ENCODE measurements around the gene VWA5B1.

Gene VWA5B1

GRCh38 chr1:20308569-20308968, 17.9 kb downstream of the VWA5B1 start:
- no peak overlapping the region for H3K27ac ChIP-seq (ENCODE audit: low read length)
- peaks cover 0 to 4% of the 10 kb centered on the region in 2 donors for H3K27me3 ChIP-seq (ENCODE audit: control insufficient read depth in 1 of 2, insufficient read depth in 2 of 2, low read length in 2 of 2)
- no peaks in the 10 kb centered on the region for H3K9me3 ChIP-seq (ENCODE audit: control insufficient read depth in 2 of 2, low read length in 2 of 2)
- no peak overlapping the region for H3K4me3 ChIP-seq (ENCODE audit: low read length in 2 of 2)
- no peaks in the 10 kb centered on the region for H3K36me3 ChIP-seq (ENCODE audit: control insufficient read depth in 2 of 2, insufficient read depth in 2 of 2, low read length in 2 of 2)
- H3K9ac ChIP-seq (ENCODE audit: low read length in 2 of 2): no peak overlapping the region
- H3K4me1 ChIP-seq (ENCODE audit: control insufficient read depth, insufficient read depth, low read length): no peaks in the 10 kb centered on the region

DNA sequence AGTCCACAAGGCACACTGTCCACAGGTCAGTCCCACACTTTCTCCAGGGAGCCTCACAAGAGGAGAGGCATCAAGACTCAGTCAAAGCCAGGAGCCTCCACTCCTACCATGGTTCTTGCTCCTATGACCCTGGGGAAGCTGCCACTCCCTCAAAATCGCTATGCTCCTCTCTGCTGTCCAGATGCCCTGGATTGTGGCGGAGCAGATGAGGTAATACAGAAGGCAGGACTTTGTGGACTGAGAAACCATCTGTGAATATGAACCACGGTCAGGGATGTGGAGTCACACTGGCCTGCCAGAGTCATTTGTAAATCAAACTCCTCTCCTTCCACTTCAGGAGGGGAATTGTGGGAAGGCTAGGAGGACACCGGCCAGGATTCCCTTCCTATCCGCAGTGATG, 20.6 kb downstream of the VWA5B1 start:
- peaks cover 0 to 8% of the 10 kb centered on the region in 2 donors for H3K27me3 ChIP-seq (ENCODE audit: control insufficient read depth in 1 of 2, insufficient read depth in 2 of 2, low read length in 2 of 2)
- no peak overlapping the region for H3K9ac ChIP-seq (ENCODE audit: low read length in 2 of 2)
- no peak overlapping the region for H3K4me3 ChIP-seq (ENCODE audit: low read length in 2 of 2)
- no peaks in the 10 kb centered on the region for H3K4me1 ChIP-seq (ENCODE audit: control insufficient read depth, insufficient read depth, low read length)
- no peaks in the 10 kb centered on the region for H3K9me3 ChIP-seq (ENCODE audit: control insufficient read depth in 2 of 2, low read length in 2 of 2)
- no peaks in the 10 kb centered on the region for H3K36me3 ChIP-seq (ENCODE audit: control insufficient read depth in 2 of 2, insufficient read depth in 2 of 2, low read length in 2 of 2)
- H3K27ac ChIP-seq (ENCODE audit: low read length): no peak overlapping the region

- Histone ChIP-seq H3K9ac (ENCODE audit: low read length in 2 of 2) (no peak overlapping the region), H3K4me3 (ENCODE audit: low read length in 2 of 2) (no peak overlapping the region)
These were observed 21.6 kb downstream of the VWA5B1 start for GRCh38 chr1:20312310-20312709.

GRCh38 chr1:20312818-20313217, 22.1 kb downstream of the VWA5B1 start:
- no peak overlapping the region for H3K9ac ChIP-seq (ENCODE audit: low read length in 2 of 2)
- no peak overlapping the region for H3K4me3 ChIP-seq (ENCODE audit: low read length in 2 of 2)
- no peaks in the 10 kb centered on the region for H3K4me1 ChIP-seq (ENCODE audit: control insufficient read depth, insufficient read depth, low read length)
- H3K27ac ChIP-seq (ENCODE audit: low read length): no peak overlapping the region
- H3K36me3 ChIP-seq (ENCODE audit: control insufficient read depth in 2 of 2, insufficient read depth in 2 of 2, low read length in 2 of 2): no peaks in the 10 kb centered on the region
- peaks cover 0 to 8% of the 10 kb centered on the region in 2 donors for H3K27me3 ChIP-seq (ENCODE audit: control insufficient read depth in 1 of 2, insufficient read depth in 2 of 2, low read length in 2 of 2)
- no peaks in the 10 kb centered on the region for H3K9me3 ChIP-seq (ENCODE audit: control insufficient read depth in 2 of 2, low read length in 2 of 2)

More at GRCh38 chr1:20312310-20312709, 21.6 kb downstream of the VWA5B1 start:
- Histone ChIP-seq H3K27ac (ENCODE audit: low read length) (no peak overlapping the region), H3K36me3 (ENCODE audit: control insufficient read depth in 2 of 2, insufficient read depth in 2 of 2, low read length in 2 of 2) (no peaks in the 10 kb centered on the region), H3K9me3 (ENCODE audit: control insufficient read depth in 2 of 2, low read length in 2 of 2) (no peaks in the 10 kb centered on the region), H3K27me3 (ENCODE audit: control insufficient read depth in 1 of 2, insufficient read depth in 2 of 2, low read length in 2 of 2) (peaks cover 0 to 8% of the 10 kb centered on the region in 2 donors), H3K4me1 (ENCODE audit: control insufficient read depth, insufficient read depth, low read length) (no peaks in the 10 kb centered on the region)

DNA sequence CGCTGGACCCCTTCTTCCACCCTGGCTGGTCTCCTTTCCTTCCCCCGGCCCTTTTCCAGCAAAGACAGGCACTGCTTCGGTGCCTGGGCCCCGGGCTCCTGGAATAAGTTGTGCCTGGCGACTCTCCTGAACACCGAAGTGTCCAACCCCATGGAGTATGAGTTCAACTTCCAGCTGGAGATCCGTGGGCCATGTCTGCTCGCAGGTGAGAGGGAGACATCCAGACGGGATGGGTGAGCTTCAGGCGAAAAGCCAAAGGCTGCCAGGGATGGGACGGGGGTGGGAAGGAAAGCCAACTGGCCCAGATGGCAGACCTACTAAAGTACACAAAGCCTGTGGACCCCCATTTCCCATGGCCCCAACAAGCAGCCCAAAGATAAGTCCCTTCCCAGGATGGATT, 26.8 kb downstream of the VWA5B1 start:
- Histone ChIP-seq H3K9ac (ENCODE audit: low read length in 2 of 2) (no peak overlapping the region), H3K4me3 (ENCODE audit: low read length in 2 of 2) (no peak overlapping the region), H3K36me3 (ENCODE audit: control insufficient read depth in 2 of 2, insufficient read depth in 2 of 2, low read length in 2 of 2) (no peaks in the 10 kb centered on the region), H3K27ac (ENCODE audit: low read length) (no peak overlapping the region), H3K4me1 (ENCODE audit: control insufficient read depth, insufficient read depth, low read length) (peaks cover 3% of the 10 kb centered on the region), H3K27me3 (ENCODE audit: control insufficient read depth in 1 of 2, insufficient read depth in 2 of 2, low read length in 2 of 2) (peaks cover 8 to 25% of the 10 kb centered on the region in 2 donors), H3K9me3 (ENCODE audit: control insufficient read depth in 2 of 2, low read length in 2 of 2) (no peaks in the 10 kb centered on the region)

- H3K27ac ChIP-seq (ENCODE audit: low read length): no peak overlapping the region
- H3K9ac ChIP-seq (ENCODE audit: low read length in 2 of 2): no peak overlapping the region
- peaks cover 8 to 23% of the 10 kb centered on the region in 2 donors for H3K27me3 ChIP-seq (ENCODE audit: control insufficient read depth in 1 of 2, insufficient read depth in 2 of 2, low read length in 2 of 2)
- no peaks in the 10 kb centered on the region for H3K9me3 ChIP-seq (ENCODE audit: control insufficient read depth in 2 of 2, low read length in 2 of 2)
- no peaks in the 10 kb centered on the region for H3K36me3 ChIP-seq (ENCODE audit: control insufficient read depth in 2 of 2, insufficient read depth in 2 of 2, low read length in 2 of 2)
- no peak overlapping the region for H3K4me3 ChIP-seq (ENCODE audit: low read length in 2 of 2)
- H3K4me1 ChIP-seq (ENCODE audit: control insufficient read depth, insufficient read depth, low read length): peaks cover 3% of the 10 kb centered on the region
These were observed 27.8 kb downstream of the VWA5B1 start for GRCh38 chr1:20318521-20318920.

DNA sequence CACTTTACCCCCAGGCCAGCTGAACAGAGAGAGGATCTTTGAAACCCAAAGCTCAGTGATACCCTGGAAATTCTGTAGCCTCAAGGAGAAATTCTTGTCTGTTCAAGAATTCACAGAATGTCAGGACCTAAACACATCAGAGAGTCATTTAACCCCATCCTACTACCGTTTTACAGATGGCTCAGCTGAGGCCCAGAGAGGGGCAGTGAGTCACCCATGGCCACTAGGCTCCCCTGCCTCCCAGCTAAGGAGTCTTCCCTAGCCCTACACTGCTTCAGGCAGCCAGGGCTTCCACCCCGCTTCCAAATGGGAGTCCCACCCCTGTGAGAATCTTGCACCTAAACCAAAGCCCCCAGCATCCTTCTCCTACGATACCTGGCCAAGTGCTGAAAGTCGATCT, 28.3 kb downstream of the VWA5B1 start:
- no peaks in the 10 kb centered on the region for H3K36me3 ChIP-seq (ENCODE audit: control insufficient read depth in 2 of 2, insufficient read depth in 2 of 2, low read length in 2 of 2)
- no peak overlapping the region for H3K27ac ChIP-seq (ENCODE audit: low read length)

GRCh38 chr1:20319456-20320220, 29.0 kb downstream of the VWA5B1 start:
- H3K4me1 ChIP-seq (ENCODE audit: control insufficient read depth, insufficient read depth, low read length): peaks cover 3% of the 10 kb centered on the region
- no peak overlapping the region for H3K27ac ChIP-seq (ENCODE audit: low read length)
- H3K36me3 ChIP-seq (ENCODE audit: control insufficient read depth in 2 of 2, insufficient read depth in 2 of 2, low read length in 2 of 2): no peaks in the 10 kb centered on the region
- no peak overlapping the region for H3K4me3 ChIP-seq (ENCODE audit: low read length in 2 of 2)
- no peaks in the 10 kb centered on the region for H3K9me3 ChIP-seq (ENCODE audit: control insufficient read depth in 2 of 2, low read length in 2 of 2)
- peaks cover 8 to 26% of the 10 kb centered on the region in 2 donors for H3K27me3 ChIP-seq (ENCODE audit: control insufficient read depth in 1 of 2, insufficient read depth in 2 of 2, low read length in 2 of 2)
- H3K9ac ChIP-seq (ENCODE audit: low read length in 2 of 2): no peak overlapping the region

More for the DNA sequence above, 28.3 kb downstream of the VWA5B1 start:
- no peak overlapping the region for H3K4me3 ChIP-seq (ENCODE audit: low read length in 2 of 2)
- H3K9ac ChIP-seq (ENCODE audit: low read length in 2 of 2): no peak overlapping the region
- H3K4me1 ChIP-seq (ENCODE audit: control insufficient read depth, insufficient read depth, low read length): peaks cover 3% of the 10 kb centered on the region
- no peaks in the 10 kb centered on the region for H3K9me3 ChIP-seq (ENCODE audit: control insufficient read depth in 2 of 2, low read length in 2 of 2)
- peaks cover 8 to 26% of the 10 kb centered on the region in 2 donors for H3K27me3 ChIP-seq (ENCODE audit: control insufficient read depth in 1 of 2, insufficient read depth in 2 of 2, low read length in 2 of 2)

GRCh38 chr1:20320704-20321103, 30.0 kb downstream of the VWA5B1 start:
- peaks cover 8 to 24% of the 10 kb centered on the region in 2 donors for H3K27me3 ChIP-seq (ENCODE audit: control insufficient read depth in 1 of 2, insufficient read depth in 2 of 2, low read length in 2 of 2)
- H3K4me3 ChIP-seq (ENCODE audit: low read length in 2 of 2): no peak overlapping the region
- no peaks in the 10 kb centered on the region for H3K9me3 ChIP-seq (ENCODE audit: control insufficient read depth in 2 of 2, low read length in 2 of 2)
- peaks cover 6% of the 10 kb centered on the region for H3K4me1 ChIP-seq (ENCODE audit: control insufficient read depth, insufficient read depth, low read length)
- no peak overlapping the region for H3K9ac ChIP-seq (ENCODE audit: low read length in 2 of 2)
- H3K27ac ChIP-seq (ENCODE audit: low read length): no peak overlapping the region
- no peaks in the 10 kb centered on the region for H3K36me3 ChIP-seq (ENCODE audit: control insufficient read depth in 2 of 2, insufficient read depth in 2 of 2, low read length in 2 of 2)

- Histone ChIP-seq H3K9ac (ENCODE audit: low read length in 2 of 2) (no peak overlapping the region), H3K36me3 (ENCODE audit: control insufficient read depth in 2 of 2, insufficient read depth in 2 of 2, low read length in 2 of 2) (no peaks in the 10 kb centered on the region), H3K27me3 (ENCODE audit: control insufficient read depth in 1 of 2, insufficient read depth in 2 of 2, low read length in 2 of 2) (peaks cover 8 to 22% of the 10 kb centered on the region in 2 donors), H3K4me3 (ENCODE audit: low read length in 2 of 2) (no peak overlapping the region), H3K4me1 (ENCODE audit: control insufficient read depth, insufficient read depth, low read length) (peaks cover 6% of the 10 kb centered on the region), H3K9me3 (ENCODE audit: control insufficient read depth in 2 of 2, low read length in 2 of 2) (no peaks in the 10 kb centered on the region), H3K27ac (ENCODE audit: low read length) (no peak overlapping the region)
These were observed 30.9 kb downstream of the VWA5B1 start for GRCh38 chr1:20321573-20321972.

GRCh38 chr1:20322081-20322824, 31.6 kb downstream of the VWA5B1 start:
- Histone ChIP-seq H3K4me3 (ENCODE audit: low read length in 2 of 2) (no peak overlapping the region), H3K36me3 (ENCODE audit: control insufficient read depth in 2 of 2, insufficient read depth in 2 of 2, low read length in 2 of 2) (no peaks in the 10 kb centered on the region), H3K27me3 (ENCODE audit: control insufficient read depth in 1 of 2, insufficient read depth in 2 of 2, low read length in 2 of 2) (peaks cover 8 to 23% of the 10 kb centered on the region in 2 donors), H3K9ac (ENCODE audit: low read length in 2 of 2) (no peak overlapping the region), H3K4me1 (ENCODE audit: control insufficient read depth, insufficient read depth, low read length) (peaks cover 6% of the 10 kb centered on the region), H3K9me3 (ENCODE audit: control insufficient read depth in 2 of 2, low read length in 2 of 2) (no peaks in the 10 kb centered on the region), H3K27ac (ENCODE audit: low read length) (no peak overlapping the region)
